ENCODE results near the gene LMAN1L.

- TF ChIP-seq GATA2 (IDR thresholded peaks at IDR 0.05; ENCODE audit: low read depth, low read length), result no peak
- TF ChIP-seq GATA3 (IDR thresholded peaks at IDR 0.05; ENCODE audit: low read depth, low read length), result no peak
Observed at GRCh38 chr15:74833376-74834107, 20.9 kb downstream of the LMAN1L start.

Measured in SH-SY5Y (cell line).